HG03039 (cell line): ENCODE results near the gene P2RY1.
"Not testable (repeated sequence)": the region's sequence is repeated elsewhere in the genome, so short reads cannot be mapped to it uniquely, and the experiment has no call there.

Experiments
- ATAC-seq: cut with Tn5 transposase; IDR thresholded peaks from one replicate; pipeline ENCODE4 v1.9.1; 2021; ENCODE audit warnings: mild to moderate bottlenecking, moderate library complexity; ENCODE audit not compliant: unreplicated experiment

Gene P2RY1

GRCh38 chr3:152835601-152836102 lies 721 bp downstream of the P2RY1 start:
- peak; percentile 2 for ATAC-seq

GRCh38 chr3:152836269-152836668 lies 1.3 kb downstream of the P2RY1 start:
- ATAC-seq = no peak

- no peak for ATAC-seq
These were observed 4.6 kb downstream of the P2RY1 start for GRCh38 chr3:152839511-152839910.

GRCh38 chr3:152841131-152841530 lies 6.2 kb downstream of the P2RY1 start:
- no peak for ATAC-seq

GRCh38 chr3:152842413-152842812 lies 7.5 kb downstream of the P2RY1 start:
- ATAC-seq = no peak

GRCh38 chr3:152843955-152844354 lies 9.0 kb downstream of the P2RY1 start:
- no peak for ATAC-seq

GRCh38 chr3:152846572-152847202 lies 11.8 kb downstream of the P2RY1 start:
- ATAC-seq = not testable (repeated sequence)

GRCh38 chr3:152847599-152847998 lies 12.7 kb downstream of the P2RY1 start:
- not testable (repeated sequence) for ATAC-seq

- no peak for ATAC-seq
These were observed 15.2 kb downstream of the P2RY1 start for GRCh38 chr3:152849996-152850578.

GRCh38 chr3:152853196-152853595 lies 18.3 kb downstream of the P2RY1 start:
- ATAC-seq = no peak

- no peak for ATAC-seq
These were observed 22.2 kb downstream of the P2RY1 start for GRCh38 chr3:152857082-152857481.

GRCh38 chr3:152858170-152858800 lies 23.4 kb downstream of the P2RY1 start:
- ATAC-seq = no peak

GRCh38 chr3:152860736-152861135 lies 25.8 kb downstream of the P2RY1 start:
- ATAC-seq = no peak

GRCh38 chr3:152865668-152866245 lies 30.8 kb downstream of the P2RY1 start:
- ATAC-seq = no peak

GRCh38 chr3:152870027-152870426 lies 35.1 kb downstream of the P2RY1 start:
- ATAC-seq = no peak

- ATAC-seq = not testable (repeated sequence)
These were observed 38.4 kb downstream of the P2RY1 start for GRCh38 chr3:152873314-152873713.

- ATAC-seq = no peak
These were observed 40.2 kb downstream of the P2RY1 start for GRCh38 chr3:152874896-152875749.

GRCh38 chr3:152879130-152879789 lies 44.3 kb downstream of the P2RY1 start:
- ATAC-seq = no peak

GRCh38 chr3:152879790-152880174 lies 44.9 kb downstream of the P2RY1 start:
- ATAC-seq = no peak

GRCh38 chr3:152885076-152885475 lies 50.1 kb downstream of the P2RY1 start:
- ATAC-seq = no peak
